Measurements from ENCODE around the gene NRN1.

NRN1 gene

DNA sequence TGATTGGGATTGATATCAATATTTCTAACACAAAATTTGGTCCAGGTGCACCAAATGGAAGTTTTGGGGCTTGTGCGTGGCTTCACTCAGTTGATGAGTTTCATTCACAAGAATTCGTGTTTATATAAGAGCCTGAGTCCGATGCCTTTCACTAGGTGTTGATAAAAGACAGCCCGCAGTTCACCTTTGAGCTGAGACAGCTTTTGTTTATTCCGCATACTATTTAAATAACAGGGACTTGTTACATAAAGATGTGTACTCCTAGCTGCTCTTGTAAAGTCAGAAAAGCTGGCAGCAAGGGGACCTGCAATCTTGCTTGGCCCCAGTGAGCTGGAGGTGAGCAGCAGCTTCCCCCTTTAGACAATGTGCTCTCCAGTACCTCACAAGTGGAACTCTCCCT lies 19.0 kb upstream of the NRN1 start:
- TF ChIP-seq TEAD4 (IDR thresholded peaks at IDR 0.05) (no peak), TAF1 (IDR thresholded peaks at IDR 0.05; ENCODE audit: low read depth) (no peak)

DNA sequence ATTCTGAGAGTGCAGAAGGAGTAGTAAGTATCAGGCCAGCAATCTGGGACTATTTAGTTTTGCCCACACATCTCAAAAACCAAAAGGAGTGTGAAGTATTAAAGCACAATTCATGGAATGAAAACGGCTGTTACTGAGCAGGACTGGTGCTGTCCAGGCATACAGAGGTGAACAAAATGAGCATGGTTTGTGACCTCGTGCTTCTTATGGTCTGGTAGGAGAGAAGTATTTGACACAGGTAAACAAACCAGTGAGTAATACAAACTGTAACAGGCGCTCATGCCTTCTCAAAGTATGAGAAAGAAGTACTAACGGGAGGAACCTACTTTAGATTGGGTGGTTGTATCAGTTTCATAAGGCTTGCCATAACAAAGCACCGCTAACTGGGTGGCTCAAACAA lies 17.5 kb upstream of the NRN1 start:
- TF ChIP-seq TEAD4 (IDR thresholded peaks at IDR 0.05) (no peak), CEBPB (IDR thresholded peaks at IDR 0.05) (no peak), ZBTB7A (IDR thresholded peaks at IDR 0.05; ENCODE audit: low read depth) (no peak), TCF12 (IDR thresholded peaks at IDR 0.05; ENCODE audit: low read depth) (no peak), RAD21 (IDR thresholded peaks at IDR 0.05; ENCODE audit: low read depth) (no peak)
- TF ChIP-seq, protein P1, sequence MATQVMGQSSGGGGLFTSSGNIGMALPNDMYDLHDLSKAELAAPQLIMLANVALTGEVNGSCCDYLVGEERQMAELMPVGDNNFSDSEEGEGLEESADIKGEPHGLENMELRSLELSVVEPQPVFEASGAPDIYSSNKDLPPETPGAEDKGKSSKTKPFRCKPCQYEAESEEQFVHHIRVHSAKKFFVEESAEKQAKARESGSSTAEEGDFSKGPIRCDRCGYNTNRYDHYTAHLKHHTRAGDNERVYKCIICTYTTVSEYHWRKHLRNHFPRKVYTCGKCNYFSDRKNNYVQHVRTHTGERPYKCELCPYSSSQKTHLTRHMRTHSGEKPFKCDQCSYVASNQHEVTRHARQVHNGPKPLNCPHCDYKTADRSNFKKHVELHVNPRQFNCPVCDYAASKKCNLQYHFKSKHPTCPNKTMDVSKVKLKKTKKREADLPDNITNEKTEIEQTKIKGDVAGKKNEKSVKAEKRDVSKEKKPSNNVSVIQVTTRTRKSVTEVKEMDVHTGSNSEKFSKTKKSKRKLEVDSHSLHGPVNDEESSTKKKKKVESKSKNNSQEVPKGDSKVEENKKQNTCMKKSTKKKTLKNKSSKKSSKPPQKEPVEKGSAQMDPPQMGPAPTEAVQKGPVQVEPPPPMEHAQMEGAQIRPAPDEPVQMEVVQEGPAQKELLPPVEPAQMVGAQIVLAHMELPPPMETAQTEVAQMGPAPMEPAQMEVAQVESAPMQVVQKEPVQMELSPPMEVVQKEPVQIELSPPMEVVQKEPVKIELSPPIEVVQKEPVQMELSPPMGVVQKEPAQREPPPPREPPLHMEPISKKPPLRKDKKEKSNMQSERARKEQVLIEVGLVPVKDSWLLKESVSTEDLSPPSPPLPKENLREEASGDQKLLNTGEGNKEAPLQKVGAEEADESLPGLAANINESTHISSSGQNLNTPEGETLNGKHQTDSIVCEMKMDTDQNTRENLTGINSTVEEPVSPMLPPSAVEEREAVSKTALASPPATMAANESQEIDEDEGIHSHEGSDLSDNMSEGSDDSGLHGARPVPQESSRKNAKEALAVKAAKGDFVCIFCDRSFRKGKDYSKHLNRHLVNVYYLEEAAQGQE (IDR thresholded peaks at IDR 0.05; ENCODE audit: low read depth) = no peak

DNA sequence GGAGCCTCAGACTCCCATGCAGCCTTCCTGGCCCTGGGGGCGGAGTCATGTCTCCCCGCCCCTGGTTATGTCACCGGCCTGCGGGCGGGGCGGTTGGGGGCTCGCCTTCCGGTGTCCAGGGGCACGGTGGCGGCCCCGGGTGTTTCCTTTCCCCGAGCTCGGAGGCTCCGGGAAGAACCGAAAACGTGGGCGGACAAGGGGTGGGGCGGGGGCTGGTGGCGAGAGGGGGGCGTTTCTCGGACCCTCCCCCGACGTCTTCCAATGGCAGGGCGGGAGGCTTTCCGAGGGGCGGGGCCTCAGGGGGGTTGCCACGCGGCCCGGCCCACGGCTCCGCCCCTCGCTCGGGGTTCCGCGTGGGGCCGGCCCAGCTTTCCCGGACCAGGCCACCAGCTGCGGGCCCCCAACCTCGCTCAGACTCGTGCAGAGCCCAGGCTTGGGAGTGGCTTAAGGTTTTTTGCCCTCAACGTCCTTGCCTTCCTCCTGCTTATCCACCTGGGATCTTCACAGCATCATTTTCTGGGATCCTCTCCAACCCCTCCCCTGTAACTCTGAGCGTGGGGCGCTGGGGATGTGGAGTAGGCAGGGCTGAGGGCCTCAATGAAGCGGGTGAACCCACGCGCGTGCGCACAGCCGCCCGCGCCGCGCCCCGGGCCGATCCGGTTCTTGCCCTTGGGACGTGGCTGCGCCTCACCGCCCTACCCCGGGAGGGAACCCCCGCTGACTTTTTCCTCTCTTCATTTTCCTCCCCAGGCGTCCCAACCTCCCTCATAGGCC lies 2.1 kb upstream of the NRN1 start:
- TF ChIP-seq CREB1 (IDR thresholded peaks at IDR 0.05; ENCODE audit: low read depth) (no peak), CEBPB (IDR thresholded peaks at IDR 0.05) (no peak), EGR1 (IDR thresholded peaks at IDR 0.05) (peak; percentile 82), TEAD4 (IDR thresholded peaks at IDR 0.05) (no peak), TAF1 (IDR thresholded peaks at IDR 0.05; ENCODE audit: low read depth) (no peak), TCF12 (IDR thresholded peaks at IDR 0.05; ENCODE audit: low read depth) (no peak), NFIC (IDR thresholded peaks at IDR 0.05) (no peak), RAD21 (IDR thresholded peaks at IDR 0.05; ENCODE audit: low read depth) (no peak), ZBTB7A (IDR thresholded peaks at IDR 0.05; ENCODE audit: low read depth) (no peak), YY1 (IDR thresholded peaks at IDR 0.05; ENCODE audit: low read depth) (no peak), EP300 (IDR thresholded peaks at IDR 0.05; ENCODE audit: borderline replicate concordance) (no peak)
- TF ChIP-seq, protein P1 (IDR thresholded peaks at IDR 0.05; ENCODE audit: low read depth) = no peak
- TF ChIP-seq, protein P2, sequence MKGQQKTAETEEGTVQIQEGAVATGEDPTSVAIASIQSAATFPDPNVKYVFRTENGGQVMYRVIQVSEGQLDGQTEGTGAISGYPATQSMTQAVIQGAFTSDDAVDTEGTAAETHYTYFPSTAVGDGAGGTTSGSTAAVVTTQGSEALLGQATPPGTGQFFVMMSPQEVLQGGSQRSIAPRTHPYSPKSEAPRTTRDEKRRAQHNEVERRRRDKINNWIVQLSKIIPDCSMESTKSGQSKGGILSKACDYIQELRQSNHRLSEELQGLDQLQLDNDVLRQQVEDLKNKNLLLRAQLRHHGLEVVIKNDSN (IDR thresholded peaks at IDR 0.05) = no peak
- TF ChIP-seq, protein P3, sequence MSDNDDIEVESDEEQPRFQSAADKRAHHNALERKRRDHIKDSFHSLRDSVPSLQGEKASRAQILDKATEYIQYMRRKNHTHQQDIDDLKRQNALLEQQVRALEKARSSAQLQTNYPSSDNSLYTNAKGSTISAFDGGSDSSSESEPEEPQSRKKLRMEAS (IDR thresholded peaks at IDR 0.05) = peak; percentile 57; the same call in 1 of the 2 replicates

DNA sequence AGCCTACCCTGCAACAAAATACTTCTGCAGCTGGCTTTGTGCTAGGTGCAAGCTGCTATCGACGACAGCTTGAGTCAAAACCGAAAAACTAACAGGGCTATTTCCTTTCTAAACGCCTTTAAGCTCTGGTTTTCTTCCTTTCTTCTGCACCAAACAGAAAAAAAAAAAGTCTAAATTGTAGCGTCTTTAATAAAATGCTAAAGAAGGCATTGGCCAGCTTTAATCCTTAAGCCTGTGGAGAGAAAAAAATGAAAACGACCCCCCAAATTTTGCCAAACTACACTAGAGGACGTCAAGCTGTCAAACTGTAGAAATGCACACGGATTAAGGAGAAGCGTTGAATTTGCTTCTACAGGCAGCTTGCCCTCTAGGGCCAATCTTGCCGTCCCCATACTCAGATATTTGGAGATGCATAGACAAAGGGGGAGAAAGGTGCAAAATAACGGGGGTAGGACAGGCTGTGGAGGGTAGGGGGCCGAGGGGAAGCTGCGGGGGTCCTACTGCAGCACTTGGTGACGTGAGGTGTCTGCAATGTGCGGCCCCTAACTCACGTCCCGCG lies 1.4 kb upstream of the NRN1 start:
- no peak for TF ChIP-seq TEAD4 (IDR thresholded peaks at IDR 0.05)
- TF ChIP-seq ZBTB7A (IDR thresholded peaks at IDR 0.05; ENCODE audit: low read depth) = 0 out of 2 replicates have a peak, but pooled peaks have one; percentile 31
- no peak for TF ChIP-seq EP300 (IDR thresholded peaks at IDR 0.05; ENCODE audit: borderline replicate concordance)
- TF ChIP-seq, protein P1 (IDR thresholded peaks at IDR 0.05; ENCODE audit: low read depth) = no peak

DNA sequence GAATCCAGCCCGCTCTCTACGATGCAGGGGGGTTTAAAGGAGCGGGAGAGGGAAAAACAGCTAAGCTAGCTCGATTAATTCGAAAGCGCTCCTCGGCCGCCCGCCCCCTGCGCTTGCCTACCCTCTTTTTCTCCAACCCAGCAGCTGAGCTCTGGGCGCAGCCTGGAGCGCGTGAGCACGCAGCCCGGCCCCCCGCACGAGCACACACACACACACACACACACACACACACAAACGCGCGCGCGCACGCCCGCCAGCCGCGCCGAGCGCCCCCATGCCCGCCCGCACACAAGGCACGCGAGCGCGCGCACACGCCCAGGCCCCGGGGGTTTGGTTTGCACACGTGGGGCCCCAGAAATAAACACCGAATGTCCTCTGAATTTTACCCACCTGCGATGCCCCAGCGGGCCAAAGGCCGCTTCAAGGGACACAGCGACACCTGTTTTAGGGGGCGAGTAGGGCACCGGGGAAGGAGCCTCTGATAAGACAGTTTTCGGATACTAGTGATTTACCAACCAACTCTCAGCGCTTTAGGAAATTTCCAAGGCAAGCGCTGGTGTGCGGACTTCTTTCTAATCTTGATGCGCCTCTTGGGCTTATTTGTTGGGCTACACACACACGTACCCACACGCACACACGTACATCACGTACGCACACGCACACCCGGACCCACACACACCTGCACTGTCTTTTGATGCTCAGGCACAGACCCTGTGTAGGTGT lies 802 bp upstream of the NRN1 start:
- no peak for TF ChIP-seq TAF1 (IDR thresholded peaks at IDR 0.05; ENCODE audit: low read depth)
- no peak for TF ChIP-seq EGR1 (IDR thresholded peaks at IDR 0.05)
- no peak for TF ChIP-seq CREB1 (IDR thresholded peaks at IDR 0.05; ENCODE audit: low read depth)
- TF ChIP-seq, protein P1 (IDR thresholded peaks at IDR 0.05; ENCODE audit: low read depth) = no peak
- TF ChIP-seq EP300 (IDR thresholded peaks at IDR 0.05; ENCODE audit: borderline replicate concordance) = no peak
- TF ChIP-seq, protein P2 (IDR thresholded peaks at IDR 0.05) = no peak
- no peak for TF ChIP-seq TCF12 (IDR thresholded peaks at IDR 0.05; ENCODE audit: low read depth)
- TF ChIP-seq ZBTB7A (IDR thresholded peaks at IDR 0.05; ENCODE audit: low read depth) = no peak
- TF ChIP-seq TEAD4 (IDR thresholded peaks at IDR 0.05) = no peak
- no peak for TF ChIP-seq CEBPB (IDR thresholded peaks at IDR 0.05)
- TF ChIP-seq RAD21 (IDR thresholded peaks at IDR 0.05; ENCODE audit: low read depth) = no peak
- no peak for TF ChIP-seq NFIC (IDR thresholded peaks at IDR 0.05)
- no peak for TF ChIP-seq YY1 (IDR thresholded peaks at IDR 0.05; ENCODE audit: low read depth)
- TF ChIP-seq, protein P3 (IDR thresholded peaks at IDR 0.05) = no peak
- no peak for TF ChIP-seq FOXM1 (IDR thresholded peaks at IDR 0.05; ENCODE audit: borderline replicate concordance, low read depth)

All from Ishikawa (cell line).